ENCODE data around the gene SRSF11. TPM values are rescaled to one million over a fixed set of nuclear protein-coding genes. Genes with fewer than 3 reads are reported as not detected.

Gene SRSF11
- total and polyA plus RNA-seq, 2 of the 8 experiments (the other 6 are each of a cell fraction or from before 2014, with no cell fraction given) = 183 to 260 TPM

DNA sequence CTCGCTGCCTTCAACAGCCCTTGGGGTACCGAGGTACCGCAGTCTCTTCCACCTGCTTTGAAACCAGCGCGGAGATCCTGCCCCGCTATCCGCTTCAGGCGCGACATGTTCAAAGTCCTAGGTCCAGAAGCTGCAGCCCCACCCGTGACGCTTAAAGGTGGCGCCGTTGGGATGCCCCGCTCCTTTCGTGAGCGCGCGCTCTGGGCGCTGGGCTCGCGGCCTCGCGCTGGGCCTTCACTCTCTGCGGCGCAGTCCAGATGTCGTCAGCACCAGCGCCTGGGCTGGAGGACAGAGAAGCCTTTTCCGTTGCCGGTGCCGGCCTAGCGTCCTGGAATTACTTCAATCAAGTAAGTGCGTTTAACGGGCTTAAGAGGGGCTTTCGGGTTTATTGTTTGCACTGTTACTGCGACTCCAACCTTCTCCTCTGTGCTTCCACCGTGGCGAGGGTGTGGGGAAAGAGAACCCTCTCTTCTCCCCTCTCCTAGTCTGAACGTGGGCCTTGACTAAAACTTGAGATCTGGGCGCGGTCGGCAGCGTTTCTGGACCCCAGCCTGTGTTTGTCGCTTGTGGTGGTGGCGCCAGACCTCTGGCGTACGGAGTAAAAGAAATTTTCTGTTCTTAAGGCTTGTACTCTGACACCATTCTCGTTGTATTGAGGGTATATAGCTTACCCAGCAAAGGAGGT is 15.6 kb upstream of the SRSF11 start, which contains the start of gene LRRC40:
TSS of gene LRRC40 (minus strand) at position 146 of the 685 bp plus-strand sequence. CDS start at position 107, 39 bp downstream.
- H3K79me2 ChIP-seq (ENCODE audit: control insufficient read depth in 1 of 2, insufficient read depth in 2 of 2, low read length in 2 of 2) = peaks cover 13 to 94% of the 10 kb centered on the region in 2 experiments
- no peak within 1 kb of the TSS for H3K23ac ChIP-seq (ENCODE audit: insufficient read length)
- no peak within 1 kb of the TSS for H2BK20ac ChIP-seq (ENCODE audit: low read length)
- no peak within 1 kb of the TSS for H4K91ac ChIP-seq (replicated peaks; ENCODE audit: insufficient read length, low read length)
- peak within 1 kb of the TSS; percentile 95 for H2AFZ ChIP-seq (ENCODE audit: low read length)
- H3K4ac ChIP-seq (replicated peaks; ENCODE audit: insufficient read length, low read depth, low read length) = peak within 1 kb of the TSS; percentile 75
- H3K79me1 ChIP-seq (ENCODE audit: low read depth, low read length) = peaks cover 4% of the 10 kb centered on the region; the same call in 1 of the 2 replicates
- peaks cover 0 to 3% (median 0%) of the 10 kb centered on the region in 4 experiments; a peak in 1 of 7 replicates for H3K4me1 ChIP-seq (replicated peaks in 1 of 4; ENCODE audit: control insufficient read depth in 3 of 4, insufficient read depth in 4 of 4, low read length in 3 of 4)
- peak; percentile 82 to 98 for DNase-seq (ENCODE audit: low read depth in 1 of 2, low spot score in 2 of 2)
- H2AK5ac ChIP-seq (ENCODE audit: low read depth, low read length) = no peak within 1 kb of the TSS
- whole genome bisulfite sequencing, 2 experiments (ENCODE audit: extremely low coverage in 1 of 2, insufficient coverage in 1 of 2, insufficient read length in 1 of 2, insufficient replicate concordance in 2 of 2, low coverage in 1 of 2, low lambda C conversion rate in 2 of 2, missing lambda C conversion rate in 1 of 2) = 1% methylated on average over 47 of the region's 47 CpGs; no CpG with 5 or more reads in 1 of the 2 experiments
- ChIA-PET CTCF (ENCODE audit: partially characterized antibody) (interaction anchor here (1.1 to 1.9 kb wide), 2 partner anchors 11 to 21 kb away, joined by 3 to 7 read pairs; no protein-coding TSS in a partner anchor), POLR2A (ENCODE audit: partially characterized antibody) (interaction anchor here (0.7 to 8.5 kb wide), 8 partner anchors 11 to 208 kb away, joined by 3 to 67 read pairs (median 4); partner anchors contain the start of genes ANKRD13C, CTH and SRSF11)
- H4K8ac ChIP-seq (ENCODE audit: extremely low read depth, insufficient read depth, low read length) = peak within 1 kb of the TSS; percentile 98; the same call in 1 of the 2 replicates
- no peak within 1 kb of the TSS for H3K14ac ChIP-seq (ENCODE audit: insufficient read length)
- H2BK120ac ChIP-seq (replicated peaks; ENCODE audit: low read depth, low read length) = no peak within 1 kb of the TSS
- peak within 1 kb of the TSS; percentile 95; the same call in 1 of the 2 replicates for H2BK12ac ChIP-seq (ENCODE audit: low read depth, low read length)
- H3K9me3 ChIP-seq (ENCODE audit: insufficient read depth in 2 of 2, low read depth in 1 of 2, low read length in 1 of 2) = no peaks in the 10 kb centered on the region
- H3K23me2 ChIP-seq (ENCODE audit: low read depth, low read length) = 0 out of 2 replicates have a peak, but pooled peaks cover 1% of the 10 kb centered on the region
- peak within 1 kb of the TSS; percentile 70 for H3K56ac ChIP-seq (replicated peaks; ENCODE audit: insufficient read length, low read depth, low read length)
- H3K36me3 ChIP-seq (ENCODE audit: control insufficient read depth in 2 of 4, insufficient read depth in 4 of 4, low read length in 3 of 4) = peaks cover 0 to 8% (median 1%) of the 10 kb centered on the region in 4 experiments; a peak in 3 of 8 replicates
- peak within 1 kb of the TSS; percentile 79 to 100 (median 97) for H3K9ac ChIP-seq (replicated peaks in 1 of 4; ENCODE audit: extremely low read depth in 1 of 4, low read depth in 3 of 4, low read length in 3 of 4)
- H3K4me3 ChIP-seq (ENCODE audit: extremely low read depth in 1 of 4, insufficient read depth in 2 of 4, low read depth in 3 of 4, low read length in 4 of 4) = peak within 1 kb of the TSS; percentile 84 to 99 (median 95)
- H2BK5ac ChIP-seq (ENCODE audit: low read depth, low read length) = peak within 1 kb of the TSS; percentile 98
- H3K27ac ChIP-seq (ENCODE audit: low read depth, low read length) = peak within 1 kb of the TSS; percentile 91
- H4K20me1 ChIP-seq (replicated peaks in 1 of 2; ENCODE audit: control insufficient read depth in 1 of 2, insufficient read depth in 2 of 2, low read length in 2 of 2) = no peaks in the 10 kb centered on the region
- peak within 1 kb of the TSS; percentile 92; the same call in 1 of the 2 replicates for H3K18ac ChIP-seq (ENCODE audit: extremely low read depth, low read length)
- H4K5ac ChIP-seq (ENCODE audit: insufficient read length, low read depth, low read length) = peak within 1 kb of the TSS; percentile 68
- H3K4me2 ChIP-seq (ENCODE audit: insufficient read depth in 1 of 2, low read depth in 2 of 2, low read length in 2 of 2) = peak within 1 kb of the TSS; percentile 72 to 81
- peak; percentile 48 for FAIRE-seq
- H3K27me3 ChIP-seq (replicated peaks in 1 of 4; ENCODE audit: control insufficient read depth in 3 of 4, extremely low read depth in 1 of 4, insufficient read depth in 3 of 4, low read length in 3 of 4) = no peaks in the 10 kb centered on the region
- no peak within 1 kb of the TSS for H2BK15ac ChIP-seq (ENCODE audit: low read length)
- peak; percentile 77 for TF ChIP-seq JUND (IDR thresholded peaks at IDR 0.05; ENCODE audit: low read length)
- peak; percentile 92 for TF ChIP-seq PHF8 (conservative IDR thresholded peaks at IDR 0.05; ENCODE audit: low read depth, low read length)
- peak; percentile 69 to 93 for TF ChIP-seq POLR2A (IDR thresholded peaks at IDR 0.05; ENCODE audit: control extremely low read depth in 1 of 2, low read depth in 2 of 2, low read length in 2 of 2)
- no peak for TF ChIP-seq NANOG (IDR thresholded peaks at IDR 0.05; ENCODE audit: insufficient read depth, low read depth, low read length, poor library complexity, severe bottlenecking)
- TF ChIP-seq EP300 (IDR thresholded peaks at IDR 0.05; ENCODE audit: borderline replicate concordance in 1 of 2, low read depth in 2 of 2, low read length in 2 of 2) = peak in 1 of 2 experiments; percentile 16; a peak in 1 of 3 replicates
- TF ChIP-seq BRCA1 (IDR thresholded peaks at IDR 0.05; ENCODE audit: low read depth, low read length) = peak; percentile 46; the same call in 1 of the 2 replicates
- TF ChIP-seq GABPA (IDR thresholded peaks at IDR 0.05; ENCODE audit: borderline replicate concordance, insufficient read depth, low read length) = no peak
- peak; percentile 92 for TF ChIP-seq POLR2AphosphoS5 (IDR thresholded peaks at IDR 0.05; ENCODE audit: low read depth, low read length)
- TF ChIP-seq ATF3 (IDR thresholded peaks at IDR 0.05; ENCODE audit: insufficient read depth, low read depth, low read length) = peak; percentile 91
- TF ChIP-seq ZNF274 (IDR thresholded peaks at IDR 0.05; ENCODE audit: borderline replicate concordance, extremely low read depth, low read length) = no peak
